Mammary epithelial cell (primary cell): ENCODE measurements around the gene LRGUK.

Source experiments
- EZH2 ChIP-seq: IDR thresholded peaks from 2 replicates; pipeline ENCODE4 v1.6.1; 2012; ENCODE audit warnings: low read length, inconsistent platforms, borderline replicate concordance
- TF ChIP-seq, protein P1 (sequence below), 2 donors: IDR thresholded peaks in 1 of 2; conservative IDR thresholded peaks in 1 of 2; 2 replicates each; pipeline ENCODE4 v1.5.1; 2011 to 2012; ENCODE audit warnings: inconsistent platforms in 2 of 2, low read length in 2 of 2, mild to moderate bottlenecking in 2 of 2, control low read depth in 1 of 2, low read depth in 1 of 2; ENCODE audit not compliant: insufficient read depth in 1 of 2; ENCODE audit errors: extremely low read depth in 1 of 2

- TF ChIP-seq, protein P1, sequence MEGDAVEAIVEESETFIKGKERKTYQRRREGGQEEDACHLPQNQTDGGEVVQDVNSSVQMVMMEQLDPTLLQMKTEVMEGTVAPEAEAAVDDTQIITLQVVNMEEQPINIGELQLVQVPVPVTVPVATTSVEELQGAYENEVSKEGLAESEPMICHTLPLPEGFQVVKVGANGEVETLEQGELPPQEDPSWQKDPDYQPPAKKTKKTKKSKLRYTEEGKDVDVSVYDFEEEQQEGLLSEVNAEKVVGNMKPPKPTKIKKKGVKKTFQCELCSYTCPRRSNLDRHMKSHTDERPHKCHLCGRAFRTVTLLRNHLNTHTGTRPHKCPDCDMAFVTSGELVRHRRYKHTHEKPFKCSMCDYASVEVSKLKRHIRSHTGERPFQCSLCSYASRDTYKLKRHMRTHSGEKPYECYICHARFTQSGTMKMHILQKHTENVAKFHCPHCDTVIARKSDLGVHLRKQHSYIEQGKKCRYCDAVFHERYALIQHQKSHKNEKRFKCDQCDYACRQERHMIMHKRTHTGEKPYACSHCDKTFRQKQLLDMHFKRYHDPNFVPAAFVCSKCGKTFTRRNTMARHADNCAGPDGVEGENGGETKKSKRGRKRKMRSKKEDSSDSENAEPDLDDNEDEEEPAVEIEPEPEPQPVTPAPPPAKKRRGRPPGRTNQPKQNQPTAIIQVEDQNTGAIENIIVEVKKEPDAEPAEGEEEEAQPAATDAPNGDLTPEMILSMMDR (conservative IDR thresholded peaks at IDR 0.05 in 1 of 2, IDR thresholded peaks at IDR 0.05 in 1 of 2; ENCODE audit: extremely low read depth in 1 of 2, insufficient read depth in 1 of 2, low read depth in 1 of 2, low read length in 2 of 2), result peak in 1 of 2 donors; percentile 1
- no peak for TF ChIP-seq EZH2
Measured at GRCh38 chr7:134126966-134127848, at the start of gene LRGUK.
